RWPE1 (cell line): ENCODE results near the gene CTNNA3.

Source experiments
- CTCF ChIA-PET: fragments of 350-600 bp; sonication (Branson Sonifier 250); formaldehyde crosslinking; extraction: SDS; loops from one replicate; lab custom pipeline; 2021; lab: Yijun Ruan, JAX
- POLR2A ChIA-PET: fragments of 400-600 bp; formaldehyde crosslinking; extraction: SDS; loops from one replicate; lab custom pipeline; 2020; ENCODE audit warnings: antibody characterized with exemption; ENCODE audit not compliant: low non-redundant PET; lab: Yijun Ruan, JAX
- DNase-seq: peaks from one replicate; pipeline ENCODE4 v3.0.0; 2012; ENCODE audit warnings: low spot score
- H3K27ac ChIP-seq: fragments of 450-650 bp; 2 replicates; pipeline ENCODE4 v1.5.1; 2017
- CTCF ChIP-seq: fragments of 450-650 bp; conservative IDR thresholded peaks from 2 replicates; pipeline ENCODE4 v1.5.1; 2017; ENCODE audit warnings: low read depth, mild to moderate bottlenecking

The CTNNA3 gene

GRCh38 chr10:67386260-67386659 lies 309.7 kb downstream of the CTNNA3 start:
- ChIA-PET CTCF (no interaction called here), POLR2A (no interaction called here)
- H3K27ac ChIP-seq: no peak overlapping the region
- TF ChIP-seq CTCF: no peak
- DNase-seq: no peak

GRCh38 chr10:67385566-67385965 lies 310.4 kb downstream of the CTNNA3 start:
- CTCF ChIA-PET: no interaction called here
- POLR2A ChIA-PET: no interaction called here
- no peak for TF ChIP-seq CTCF

GRCh38 chr10:67385089-67385488 lies 310.9 kb downstream of the CTNNA3 start:
- ChIA-PET CTCF (no interaction called here), POLR2A (no interaction called here)
- H3K27ac ChIP-seq: no peak overlapping the region
- no peak for TF ChIP-seq CTCF
- no peak for DNase-seq

More at GRCh38 chr10:67385566-67385965, 310.4 kb downstream of the CTNNA3 start:
- DNase-seq: no peak
- no peak overlapping the region for H3K27ac ChIP-seq

- CTCF ChIA-PET: no interaction called here
- no peak for TF ChIP-seq CTCF
- no peak overlapping the region for H3K27ac ChIP-seq
- no peak for DNase-seq
- POLR2A ChIA-PET: no interaction called here
Measured at GRCh38 chr10:67331121-67331910, 364.7 kb downstream of the CTNNA3 start.

- ChIA-PET POLR2A (no interaction called here), CTCF (no interaction called here)
- no peak overlapping the region for H3K27ac ChIP-seq
- no peak for TF ChIP-seq CTCF
- DNase-seq: no peak
Measured at GRCh38 chr10:67327626-67328535, 368.1 kb downstream of the CTNNA3 start.

- TF ChIP-seq CTCF: no peak
- DNase-seq: no peak
- POLR2A ChIA-PET: no interaction called here
- CTCF ChIA-PET: no interaction called here
- H3K27ac ChIP-seq: no peak overlapping the region
Measured at GRCh38 chr10:67319976-67320375, 376.0 kb downstream of the CTNNA3 start.
